ENCODE data around the gene PELI2.

Gene PELI2

GRCh38 chr14:56124327-56124726 lies 6.1 kb downstream of the PELI2 start:
- Histone ChIP-seq H3K4me3 (ENCODE audit: low read length) (no peak overlapping the region), H3K4me1 (ENCODE audit: insufficient read depth, low read length) (peaks cover 23% of the 10 kb centered on the region)

DNA sequence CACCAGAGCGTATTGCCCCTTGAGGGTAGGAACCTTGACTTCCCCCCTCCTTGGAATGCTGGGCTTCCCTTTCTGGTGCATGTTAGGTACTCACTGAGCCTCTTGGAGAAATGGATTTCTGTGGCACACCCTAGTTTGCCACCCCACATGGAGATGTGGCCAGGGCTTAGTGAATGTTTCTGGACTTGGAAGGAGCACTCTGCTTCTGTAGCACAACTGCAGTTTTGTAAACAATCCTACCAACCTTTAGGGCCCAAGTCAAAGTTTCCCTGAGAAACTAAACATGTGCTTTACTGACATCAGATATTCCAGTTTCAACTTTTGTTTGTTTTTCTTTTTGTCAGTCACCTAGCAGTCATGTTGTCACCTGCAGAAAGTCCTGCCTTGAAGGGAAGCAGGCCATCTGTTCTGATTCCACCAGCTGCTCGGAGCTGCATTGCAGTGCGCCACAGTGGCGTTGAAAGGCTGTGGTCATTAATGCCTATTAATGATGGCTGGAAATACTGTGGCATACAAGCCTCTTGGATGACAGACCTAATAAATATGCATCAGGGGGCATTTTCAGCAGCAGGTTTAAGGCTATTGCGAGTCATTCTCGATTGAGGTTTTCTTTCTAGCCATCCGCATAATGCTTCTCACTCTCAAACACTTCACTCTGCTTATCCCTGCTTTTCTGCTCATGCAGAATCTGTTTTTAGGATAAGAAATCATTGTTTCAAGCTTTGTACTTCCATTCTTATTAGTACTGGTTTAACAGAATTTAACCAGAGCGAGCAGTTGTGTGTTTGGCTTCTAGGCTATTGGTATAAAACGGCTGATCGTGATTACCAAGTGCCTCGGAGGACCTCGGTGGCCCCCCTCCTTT lies 7.8 kb downstream of the PELI2 start:
- Histone ChIP-seq H3K4me1 (ENCODE audit: insufficient read depth, low read length) (peaks cover 12% of the 10 kb centered on the region), H3K9me3 (ENCODE audit: low read length) (no peaks in the 10 kb centered on the region), H3K4me3 (ENCODE audit: low read length) (no peak overlapping the region), H3K36me3 (ENCODE audit: insufficient read depth, low read length) (no peaks in the 10 kb centered on the region), H3K27me3 (ENCODE audit: insufficient read depth, low read length) (no peaks in the 10 kb centered on the region), H2AFZ (ENCODE audit: low read depth, low read length) (no peak overlapping the region)

More at GRCh38 chr14:56124327-56124726, 6.1 kb downstream of the PELI2 start:
- no peaks in the 10 kb centered on the region for H3K27me3 ChIP-seq (ENCODE audit: insufficient read depth, low read length)
- no peaks in the 10 kb centered on the region for H3K9me3 ChIP-seq (ENCODE audit: low read length)
- no peak overlapping the region for H2AFZ ChIP-seq (ENCODE audit: low read depth, low read length)
- no peaks in the 10 kb centered on the region for H3K36me3 ChIP-seq (ENCODE audit: insufficient read depth, low read length)

DNA sequence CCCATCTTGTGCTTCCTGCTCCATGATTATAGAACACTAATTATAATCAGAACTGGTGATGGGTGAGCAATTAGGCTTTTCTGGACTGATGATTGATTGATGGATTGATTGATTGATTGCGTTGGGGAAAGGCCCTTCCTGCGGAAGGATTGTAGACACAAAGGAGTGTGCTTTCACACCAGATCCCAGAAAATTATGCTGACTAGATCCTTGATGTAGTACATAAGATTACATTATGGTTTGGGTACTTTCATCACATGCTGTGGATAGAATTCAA lies 8.4 kb downstream of the PELI2 start:
- Histone ChIP-seq H3K9me3 (ENCODE audit: low read length) (no peaks in the 10 kb centered on the region), H2AFZ (ENCODE audit: low read depth, low read length) (no peak overlapping the region), H3K4me3 (ENCODE audit: low read length) (no peak overlapping the region), H3K36me3 (ENCODE audit: insufficient read depth, low read length) (no peaks in the 10 kb centered on the region), H3K27me3 (ENCODE audit: insufficient read depth, low read length) (no peaks in the 10 kb centered on the region), H3K4me1 (ENCODE audit: insufficient read depth, low read length) (peaks cover 12% of the 10 kb centered on the region)

- Histone ChIP-seq H3K27me3 (ENCODE audit: insufficient read depth, low read length) (no peaks in the 10 kb centered on the region), H3K4me3 (ENCODE audit: low read length) (no peak overlapping the region), H2AFZ (ENCODE audit: low read depth, low read length) (no peak overlapping the region), H3K9me3 (ENCODE audit: low read length) (no peaks in the 10 kb centered on the region), H3K36me3 (ENCODE audit: insufficient read depth, low read length) (no peaks in the 10 kb centered on the region), H3K4me1 (ENCODE audit: insufficient read depth, low read length) (peaks cover 15% of the 10 kb centered on the region)
These were observed 8.9 kb downstream of the PELI2 start for GRCh38 chr14:56127156-56127555.

- Histone ChIP-seq H3K4me1 (ENCODE audit: insufficient read depth, low read length) (peaks cover 31% of the 10 kb centered on the region), H3K9me3 (ENCODE audit: low read length) (no peaks in the 10 kb centered on the region), H3K36me3 (ENCODE audit: insufficient read depth, low read length) (no peaks in the 10 kb centered on the region), H3K4me3 (ENCODE audit: low read length) (no peak overlapping the region), H2AFZ (ENCODE audit: low read depth, low read length) (no peak overlapping the region), H3K27me3 (ENCODE audit: insufficient read depth, low read length) (no peaks in the 10 kb centered on the region)
These were observed 10.9 kb downstream of the PELI2 start for GRCh38 chr14:56129092-56129491.

DNA sequence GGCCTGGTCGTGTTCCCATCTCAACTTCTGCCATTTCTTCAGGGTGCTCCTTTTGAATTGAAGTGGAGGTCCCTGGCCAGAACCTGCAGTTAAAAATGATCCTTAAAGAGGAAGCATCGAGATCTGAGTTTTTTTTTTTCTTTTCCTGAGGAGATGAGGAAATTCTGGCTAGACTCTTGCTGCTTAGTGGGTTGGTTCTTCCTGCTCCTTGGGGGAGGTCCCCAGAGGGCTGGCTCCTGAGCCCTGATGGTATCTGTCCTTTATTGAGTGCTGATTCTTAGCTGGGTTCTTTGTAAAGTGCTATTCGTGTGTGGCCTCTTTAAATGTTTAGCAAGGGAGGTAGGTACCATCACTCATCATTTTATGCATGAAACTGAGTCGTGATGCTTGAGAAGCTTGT lies 11.7 kb downstream of the PELI2 start:
- Histone ChIP-seq H3K4me3 (ENCODE audit: low read length) (no peak overlapping the region), H3K9me3 (ENCODE audit: low read length) (no peaks in the 10 kb centered on the region), H2AFZ (ENCODE audit: low read depth, low read length) (no peak overlapping the region), H3K36me3 (ENCODE audit: insufficient read depth, low read length) (no peaks in the 10 kb centered on the region), H3K27me3 (ENCODE audit: insufficient read depth, low read length) (no peaks in the 10 kb centered on the region), H3K4me1 (ENCODE audit: insufficient read depth, low read length) (peaks cover 31% of the 10 kb centered on the region)

GRCh38 chr14:56131004-56131864 lies 13.0 kb downstream of the PELI2 start:
- H2AFZ ChIP-seq (ENCODE audit: low read depth, low read length) = no peak overlapping the region
- H3K4me1 ChIP-seq (ENCODE audit: insufficient read depth, low read length) = peaks cover 23% of the 10 kb centered on the region
- H3K27me3 ChIP-seq (ENCODE audit: insufficient read depth, low read length) = no peaks in the 10 kb centered on the region
- no peak overlapping the region for H3K4me3 ChIP-seq (ENCODE audit: low read length)
- H3K9me3 ChIP-seq (ENCODE audit: low read length) = no peaks in the 10 kb centered on the region
- no peaks in the 10 kb centered on the region for H3K36me3 ChIP-seq (ENCODE audit: insufficient read depth, low read length)

DNA sequence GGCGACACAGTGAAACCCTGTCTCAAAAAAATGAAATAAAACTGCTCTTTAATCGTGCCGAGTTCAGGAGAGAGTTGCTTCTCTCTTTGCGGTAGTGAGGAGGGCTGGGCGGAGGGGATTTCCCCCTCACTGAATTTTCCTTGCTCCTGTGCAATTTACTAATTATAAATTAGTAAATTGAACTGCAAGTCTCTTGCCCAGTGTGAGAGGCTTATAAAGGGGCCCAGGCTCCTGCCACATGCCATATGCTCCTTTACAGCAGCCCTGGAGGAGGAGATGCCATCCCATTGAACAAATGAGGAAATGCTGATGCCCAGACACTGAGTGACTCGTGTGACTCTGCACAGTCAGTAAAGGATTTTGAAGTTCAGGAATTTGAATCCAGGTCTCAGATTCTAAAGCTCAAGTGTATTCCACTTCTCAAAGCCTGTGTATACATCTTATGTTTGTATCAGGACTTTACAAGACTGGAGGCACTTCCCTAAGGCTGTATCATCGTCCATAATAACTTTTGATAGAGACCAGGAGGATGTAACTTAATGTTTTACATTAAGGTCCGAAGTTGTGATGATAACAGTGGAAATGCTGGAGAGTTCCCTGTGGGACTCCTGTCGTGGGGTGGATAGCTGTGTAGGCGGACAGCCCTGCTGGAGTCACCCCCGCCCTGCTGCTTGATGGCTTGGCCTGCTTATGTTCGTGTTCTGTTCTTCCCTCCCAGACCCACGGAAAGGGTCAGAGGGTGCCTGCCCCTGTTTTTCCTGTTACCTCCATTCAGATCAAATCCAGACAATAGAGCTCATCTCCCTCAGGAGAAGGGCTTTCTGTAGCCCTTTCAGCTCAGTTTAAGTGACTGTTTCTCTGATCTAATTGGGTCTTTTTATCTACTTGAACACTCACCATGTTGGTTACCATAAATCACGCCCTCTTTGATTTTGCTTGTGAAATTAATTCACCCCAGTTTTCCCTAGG lies 13.9 kb downstream of the PELI2 start:
- Histone ChIP-seq H3K36me3 (ENCODE audit: insufficient read depth, low read length) (no peaks in the 10 kb centered on the region), H3K9me3 (ENCODE audit: low read length) (no peaks in the 10 kb centered on the region), H3K27me3 (ENCODE audit: insufficient read depth, low read length) (no peaks in the 10 kb centered on the region), H3K4me3 (ENCODE audit: low read length) (no peak overlapping the region), H2AFZ (ENCODE audit: low read depth, low read length) (no peak overlapping the region), H3K4me1 (ENCODE audit: insufficient read depth, low read length) (peaks cover 19% of the 10 kb centered on the region)

GRCh38 chr14:56133547-56133946 lies 15.3 kb downstream of the PELI2 start:
- no peaks in the 10 kb centered on the region for H3K9me3 ChIP-seq (ENCODE audit: low read length)
- H3K27me3 ChIP-seq (ENCODE audit: insufficient read depth, low read length) = no peaks in the 10 kb centered on the region
- peaks cover 19% of the 10 kb centered on the region for H3K4me1 ChIP-seq (ENCODE audit: insufficient read depth, low read length)
- H3K36me3 ChIP-seq (ENCODE audit: insufficient read depth, low read length) = no peaks in the 10 kb centered on the region
- H2AFZ ChIP-seq (ENCODE audit: low read depth, low read length) = no peak overlapping the region
- no peak overlapping the region for H3K4me3 ChIP-seq (ENCODE audit: low read length)

- Histone ChIP-seq H2AFZ (ENCODE audit: low read depth, low read length) (no peak overlapping the region), H3K36me3 (ENCODE audit: insufficient read depth, low read length) (no peaks in the 10 kb centered on the region), H3K27me3 (ENCODE audit: insufficient read depth, low read length) (no peaks in the 10 kb centered on the region), H3K4me3 (ENCODE audit: low read length) (no peak overlapping the region), H3K9me3 (ENCODE audit: low read length) (no peaks in the 10 kb centered on the region), H3K4me1 (ENCODE audit: insufficient read depth, low read length) (peaks cover 21% of the 10 kb centered on the region)
These were observed 16.8 kb downstream of the PELI2 start for GRCh38 chr14:56135001-56135400.

DNA sequence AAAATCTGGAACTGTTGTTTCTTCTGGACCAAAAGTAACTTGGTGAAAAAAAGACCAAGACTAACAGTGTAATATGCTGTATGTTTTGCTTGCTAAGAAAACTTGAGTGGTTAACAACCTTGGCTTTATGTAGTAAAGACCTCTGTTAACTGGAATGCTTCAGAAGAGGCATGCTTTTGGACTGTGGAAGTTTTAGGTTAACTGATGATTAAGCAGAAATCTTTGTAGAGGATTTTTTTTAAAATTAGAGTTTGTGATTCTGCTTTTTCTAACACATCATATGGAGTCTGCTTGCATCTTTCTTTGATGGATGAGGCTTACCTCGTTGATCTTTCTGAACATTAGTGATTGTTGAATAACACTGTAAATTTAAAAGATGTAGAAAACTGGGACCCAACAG lies 17.5 kb downstream of the PELI2 start:
- H3K4me3 ChIP-seq (ENCODE audit: low read length) = no peak overlapping the region
- no peaks in the 10 kb centered on the region for H3K27me3 ChIP-seq (ENCODE audit: insufficient read depth, low read length)
- no peaks in the 10 kb centered on the region for H3K36me3 ChIP-seq (ENCODE audit: insufficient read depth, low read length)
- H3K4me1 ChIP-seq (ENCODE audit: insufficient read depth, low read length) = peaks cover 21% of the 10 kb centered on the region
- no peaks in the 10 kb centered on the region for H3K9me3 ChIP-seq (ENCODE audit: low read length)
- no peak overlapping the region for H2AFZ ChIP-seq (ENCODE audit: low read depth, low read length)

GRCh38 chr14:56136571-56137452 lies 18.6 kb downstream of the PELI2 start:
- no peak overlapping the region for H3K4me3 ChIP-seq (ENCODE audit: low read length)
- H3K36me3 ChIP-seq (ENCODE audit: insufficient read depth, low read length) = no peaks in the 10 kb centered on the region
- no peaks in the 10 kb centered on the region for H3K9me3 ChIP-seq (ENCODE audit: low read length)
- H3K4me1 ChIP-seq (ENCODE audit: insufficient read depth, low read length) = peaks cover 21% of the 10 kb centered on the region
- H3K27me3 ChIP-seq (ENCODE audit: insufficient read depth, low read length) = no peaks in the 10 kb centered on the region
- no peak overlapping the region for H2AFZ ChIP-seq (ENCODE audit: low read depth, low read length)
